Karpas-422 (cell line): ENCODE results near the gene PPP1R18. TPM values are rescaled to one million over a fixed set of nuclear protein-coding genes. Genes with fewer than 3 reads are reported as not detected.

ENCODE experiments used
- DNase-seq: peaks from one replicate; pipeline ENCODE4 v3.0.0-alpha.2; 2015
- H2AFZ ChIP-seq: fragments of 200-600 bp; sonication (generic); 2 replicates; pipeline ENCODE4 v1.6.1; 2014; ENCODE audit warnings: antibody characterized with exemption, low read length, mixed read lengths
- H3K27ac ChIP-seq: fragments of 200-600 bp; sonication (generic); 2 replicates; pipeline ENCODE4 v1.5.1; 2014; ENCODE audit warnings: mild to moderate bottlenecking, low read length, moderate library complexity
- H3K27me3 ChIP-seq: fragments of 200-600 bp; sonication (generic); 2 replicates; pipeline ENCODE4 v1.6.1; 2014; ENCODE audit warnings: low read length, mixed read lengths
- H3K36me3 ChIP-seq: fragments of 200-600 bp; sonication (generic); 2 replicates; pipeline ENCODE4 v1.6.1; 2014; ENCODE audit warnings: low read length, mixed read lengths; ENCODE audit not compliant: insufficient read depth
- H3K4me1 ChIP-seq: fragments of 200-600 bp; sonication (generic); 2 replicates; pipeline ENCODE4 v1.6.1; 2014; ENCODE audit warnings: mild to moderate bottlenecking, low read length, mixed read lengths
- H3K4me2 ChIP-seq: fragments of 200-600 bp; sonication (generic); 2 replicates; pipeline ENCODE4 v1.6.1; 2014; ENCODE audit warnings: low read length, low read depth, mild to moderate bottlenecking; ENCODE audit not compliant: poor library complexity, severe bottlenecking
- H3K4me3 ChIP-seq: fragments of 200-600 bp; sonication (generic); 2 replicates; pipeline ENCODE4 v1.5.1; 2014; ENCODE audit warnings: mild to moderate bottlenecking, antibody characterized with exemption, low read length, mixed read lengths
- H3K79me2 ChIP-seq: fragments of 200-600 bp; sonication (generic); 2 replicates; pipeline ENCODE4 v1.6.1; 2014; ENCODE audit warnings: mild to moderate bottlenecking, low read length, mixed read lengths
- H3K9ac ChIP-seq: fragments of 200-600 bp; sonication (generic); 2 replicates; pipeline ENCODE4 v1.6.0; 2014; ENCODE audit warnings: low read length
- H3K9me2 ChIP-seq: fragments of 200-600 bp; sonication (generic), shearing (Covaris generic); replicated peaks from 2 replicates; pipeline ENCODE4 v1.6.0; 2014; ENCODE audit warnings: mild to moderate bottlenecking, low read length, moderate library complexity; ENCODE audit not compliant: insufficient read depth
- H3K9me3 ChIP-seq: fragments of 300-700, 200-600 bp; sonication (generic); 2 replicates; pipeline ENCODE4 v1.6.1; 2014; ENCODE audit warnings: low read length, mixed read lengths
- H4K20me1 ChIP-seq: fragments of 200-600 bp; sonication (generic); 2 replicates; pipeline ENCODE4 v1.6.1; 2014; ENCODE audit warnings: mild to moderate bottlenecking, antibody characterized with exemption, low read length, low read depth; ENCODE audit not compliant: insufficient read depth
- total RNA-seq: library from RNA; depleted of rRNA; stranded (reverse); fragments of >200 nt; shearing (Covaris generic); gene quantifications from 2 replicates; pipeline ENCODE4 v1.2.3, GENCODE V29; 2014; ENCODE audit warnings: low replicate concordance

PPP1R18 gene
- total RNA-seq, 1 experiment from 2014 or later, result 69.8 TPM

GRCh38 chr6:30682143-30683117 is 4.0 kb downstream of the PPP1R18 start:
- Histone ChIP-seq H2AFZ (no peak overlapping the region), H3K9me2 (no peaks in the 10 kb centered on the region), H3K9me3 (no peaks in the 10 kb centered on the region), H3K27me3 (no peaks in the 10 kb centered on the region), H3K27ac (peak overlapping the region; percentile 98), H3K9ac (peak overlapping the region; percentile 96), H3K4me2 (peak overlapping the region; percentile 97), H3K4me1 (peaks cover 61% of the 10 kb centered on the region), H4K20me1 (peaks cover 8% of the 10 kb centered on the region; the same call in 1 of the 2 replicates), H3K36me3 (peaks cover 17% of the 10 kb centered on the region), H3K4me3 (peak overlapping the region; percentile 80), H3K79me2 (peaks cover 70% of the 10 kb centered on the region)
- DNase-seq, result peak; percentile 96

DNA sequence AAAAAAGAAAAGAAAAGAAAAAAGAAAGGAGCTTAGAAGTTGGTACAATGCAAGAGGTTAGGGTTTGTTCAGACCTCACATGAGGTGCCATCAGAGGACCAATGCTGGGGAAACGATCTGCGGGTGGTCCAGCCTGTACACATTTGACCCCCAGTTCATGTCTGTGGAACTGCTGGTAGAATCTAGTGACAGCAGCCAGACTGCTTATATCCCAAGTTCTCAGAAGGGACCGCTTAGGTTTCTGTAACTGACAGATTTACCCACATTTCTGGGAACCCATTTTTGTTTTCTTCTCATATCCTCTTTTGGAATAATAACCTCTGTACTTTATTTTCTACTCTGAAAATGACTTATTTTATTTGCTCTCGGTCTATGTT is 4.7 kb downstream of the PPP1R18 start:
- H3K4me1 ChIP-seq, result peaks cover 60% of the 10 kb centered on the region
- peak overlapping the region; percentile 98 for H3K27ac ChIP-seq
- no peak for DNase-seq
- H3K27me3 ChIP-seq, result no peaks in the 10 kb centered on the region
- H3K36me3 ChIP-seq, result peaks cover 19% of the 10 kb centered on the region
- peak overlapping the region; percentile 97 for H3K4me2 ChIP-seq
- H3K9ac ChIP-seq, result peak overlapping the region; percentile 96
- peak overlapping the region; percentile 80 for H3K4me3 ChIP-seq
- no peak overlapping the region for H2AFZ ChIP-seq
- H3K9me3 ChIP-seq, result no peaks in the 10 kb centered on the region
- H3K79me2 ChIP-seq, result peaks cover 70% of the 10 kb centered on the region
- no peaks in the 10 kb centered on the region for H3K9me2 ChIP-seq
- H4K20me1 ChIP-seq, result peaks cover 8% of the 10 kb centered on the region; the same call in 1 of the 2 replicates

DNA sequence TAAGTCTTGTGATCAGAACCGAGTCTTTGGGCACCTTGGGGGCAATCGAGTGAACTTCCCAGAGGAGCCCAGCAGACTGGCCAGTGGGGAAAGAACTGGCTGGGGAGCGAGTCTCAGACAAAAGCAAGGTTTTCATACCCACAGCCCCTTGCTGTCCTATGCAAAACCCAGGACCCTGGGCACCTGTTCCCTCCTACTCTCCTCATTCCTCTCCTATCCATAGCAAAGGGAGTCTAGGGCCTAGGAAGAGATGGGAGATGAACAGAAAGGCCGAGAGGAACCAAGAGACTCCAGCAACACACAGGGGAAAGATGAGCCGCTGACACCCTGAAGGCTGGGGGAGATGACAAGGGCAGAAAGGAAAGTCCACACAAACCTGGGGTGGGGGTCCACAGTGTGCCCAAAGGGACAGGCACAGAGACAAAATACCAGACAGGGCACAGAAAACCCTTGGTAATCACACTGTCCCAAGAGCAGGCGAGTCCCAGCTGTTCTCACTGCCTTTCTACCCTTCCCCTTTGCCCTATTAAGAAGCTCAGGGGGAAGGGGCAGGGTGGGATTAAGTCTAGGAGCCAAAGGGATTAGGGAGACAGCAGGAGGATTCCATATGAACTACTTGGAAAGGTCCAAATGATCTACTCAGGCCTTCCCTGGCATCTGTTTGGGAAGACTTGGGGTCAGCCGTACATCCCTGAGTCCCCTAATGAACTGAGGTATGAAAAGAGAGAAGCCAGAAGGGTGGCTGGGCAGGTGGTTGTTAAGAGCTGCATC is 6.5 kb downstream of the PPP1R18 start:
- Histone ChIP-seq H3K4me1 (peaks cover 47% of the 10 kb centered on the region), H3K27ac (peak overlapping the region; percentile 79), H3K36me3 (peaks cover 26% of the 10 kb centered on the region), H3K9me2 (no peaks in the 10 kb centered on the region), H3K9ac (peak overlapping the region; percentile 64), H3K4me3 (peak overlapping the region; percentile 80), H2AFZ (no peak overlapping the region), H4K20me1 (peaks cover 8% of the 10 kb centered on the region; the same call in 1 of the 2 replicates), H3K4me2 (peak overlapping the region; percentile 97), H3K79me2 (peaks cover 55% of the 10 kb centered on the region), H3K9me3 (no peaks in the 10 kb centered on the region), H3K27me3 (no peaks in the 10 kb centered on the region)
- DNase-seq, result no peak

DNA sequence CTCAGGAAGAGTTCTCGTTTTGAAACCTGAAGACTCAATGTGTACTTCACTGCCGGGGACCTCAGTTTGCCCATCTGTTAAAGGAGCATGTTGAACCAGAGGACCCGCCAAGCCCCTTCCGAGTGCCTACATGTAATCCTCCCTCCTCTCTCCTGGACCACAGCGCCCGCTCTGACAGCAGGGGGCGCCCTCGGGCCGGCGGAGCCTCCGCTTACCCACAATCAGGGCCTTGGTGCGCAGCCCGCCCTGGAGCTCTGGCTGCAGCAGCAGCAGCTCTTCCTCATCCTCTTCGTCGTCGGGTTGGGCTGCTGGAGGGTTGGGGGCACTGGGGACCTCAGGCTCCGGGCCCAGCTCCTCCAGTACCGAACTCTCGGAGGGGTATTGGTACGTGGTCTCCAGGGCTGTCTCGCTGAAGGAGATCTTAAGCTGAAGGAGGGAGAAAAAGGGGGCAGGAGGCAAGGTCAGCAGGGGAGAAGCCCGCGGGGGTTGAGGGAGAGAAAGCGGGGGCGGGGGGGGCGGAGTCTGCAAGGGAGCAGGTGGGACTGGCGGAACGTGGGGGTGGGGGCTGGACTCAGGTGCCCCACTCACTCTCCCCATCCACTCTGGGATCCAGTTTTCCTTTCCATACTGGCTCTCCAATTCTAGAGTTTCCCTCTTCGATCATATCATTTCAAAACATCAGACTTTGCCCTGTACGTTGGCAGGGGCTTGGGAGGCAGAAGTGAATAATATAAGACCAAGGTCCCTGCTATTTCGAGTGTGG is 7.3 kb downstream of the PPP1R18 start:
- H3K27ac ChIP-seq, result peak overlapping the region; percentile 79
- H3K4me1 ChIP-seq, result peaks cover 47% of the 10 kb centered on the region
- H4K20me1 ChIP-seq, result peaks cover 6% of the 10 kb centered on the region; the same call in 1 of the 2 replicates
- H3K4me2 ChIP-seq, result peak overlapping the region; percentile 97
- H3K9me3 ChIP-seq, result no peaks in the 10 kb centered on the region
- H3K36me3 ChIP-seq, result peaks cover 26% of the 10 kb centered on the region
- peaks cover 48% of the 10 kb centered on the region for H3K79me2 ChIP-seq
- no peaks in the 10 kb centered on the region for H3K27me3 ChIP-seq
- peak; percentile 95 for DNase-seq
- peak overlapping the region; percentile 80 for H3K4me3 ChIP-seq
- no peak overlapping the region for H2AFZ ChIP-seq
- peak overlapping the region; percentile 64 for H3K9ac ChIP-seq
- H3K9me2 ChIP-seq, result no peaks in the 10 kb centered on the region

DNA sequence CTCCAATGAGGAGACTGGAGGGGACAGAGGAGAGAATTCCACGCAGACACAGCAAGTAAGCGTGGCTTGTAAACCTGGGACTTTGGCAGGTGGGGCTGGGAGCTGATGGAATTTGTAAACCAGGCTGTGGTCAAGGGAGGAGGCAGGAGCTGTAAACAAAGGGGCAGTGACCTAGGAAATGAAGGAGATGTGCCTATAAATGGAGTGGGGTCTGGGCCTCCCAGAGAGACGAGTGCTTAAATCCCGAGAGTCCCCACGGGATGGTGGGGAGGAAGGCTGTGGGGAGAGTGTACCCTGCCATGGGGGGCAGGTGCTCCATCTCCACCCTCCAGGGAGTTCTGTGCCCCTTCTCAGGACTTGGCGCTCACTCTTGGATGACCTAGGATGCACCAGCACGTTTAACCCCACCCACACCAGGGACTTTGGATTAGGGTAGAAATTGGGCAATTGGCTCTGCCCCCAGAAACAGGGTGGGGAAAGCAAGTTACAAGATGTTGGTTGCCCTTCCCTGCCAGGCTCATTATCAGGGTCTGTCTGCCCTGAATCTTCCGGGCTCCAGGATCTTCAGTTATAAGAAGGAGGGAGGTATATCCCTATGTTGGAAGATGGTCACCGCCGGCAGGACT is 9.7 kb downstream of the PPP1R18 start:
- Histone ChIP-seq H3K4me2 (no peak overlapping the region), H3K27me3 (no peaks in the 10 kb centered on the region), H2AFZ (no peak overlapping the region), H3K4me1 (peaks cover 39% of the 10 kb centered on the region), H3K27ac (no peak overlapping the region), H3K9me2 (no peaks in the 10 kb centered on the region), H3K9me3 (no peaks in the 10 kb centered on the region), H3K36me3 (peaks cover 21% of the 10 kb centered on the region), H4K20me1 (peaks cover 5% of the 10 kb centered on the region; the same call in 1 of the 2 replicates), H3K4me3 (no peak overlapping the region), H3K9ac (no peak overlapping the region), H3K79me2 (peaks cover 35% of the 10 kb centered on the region)
- no peak for DNase-seq

DNA sequence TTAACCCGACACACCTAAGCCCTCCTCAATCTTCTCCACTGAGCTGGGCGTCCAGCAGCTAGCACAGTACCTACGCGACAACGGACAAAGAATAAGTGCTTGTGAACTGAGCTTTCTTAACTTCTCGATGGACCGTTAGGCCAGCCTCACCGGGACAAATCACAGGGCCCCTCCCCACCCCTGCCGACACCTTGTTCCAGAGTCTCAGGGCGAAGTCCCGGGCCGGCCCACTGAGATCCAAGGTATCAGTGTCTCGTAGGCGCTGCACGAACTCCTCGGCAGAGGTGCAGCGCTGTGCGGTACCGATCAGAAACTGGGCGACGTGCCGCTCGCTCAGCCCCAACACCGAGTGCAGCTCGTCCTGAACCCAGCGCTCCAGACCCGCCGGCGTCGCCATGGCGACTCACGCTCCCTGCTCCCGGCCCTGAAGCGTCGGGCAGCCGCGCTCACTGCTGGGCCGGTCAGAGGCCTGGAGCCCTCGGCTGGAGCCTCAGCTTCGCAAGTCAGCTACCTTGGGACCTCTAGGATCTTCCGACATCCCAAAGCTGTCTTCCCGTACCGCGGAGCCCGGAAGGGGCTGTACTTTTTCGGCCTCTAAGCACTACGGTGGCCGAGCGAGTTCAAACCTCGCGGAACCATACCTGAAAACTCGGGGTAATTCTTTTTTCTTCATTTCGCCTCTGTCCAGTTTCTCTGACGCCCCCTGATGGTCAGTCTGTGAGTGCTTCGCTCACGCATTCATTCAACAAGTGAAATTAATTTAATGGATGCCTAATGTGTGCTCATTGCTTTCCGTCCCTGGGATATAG is 13.8 kb downstream of the PPP1R18 start, which contains the start of gene DHX16:
Gene DHX16, minus strand, starts transcription at position 562 of the 809 bp plus-strand sequence. Its CDS starts 165 bp downstream, at position 397.
- Histone ChIP-seq H3K36me3 (peaks cover 17% of the 10 kb centered on the region), H2AFZ (peak within 1 kb of the TSS; percentile 77), H3K27ac (peak within 1 kb of the TSS; percentile 24)

More for the DNA sequence above, 13.8 kb downstream of the PPP1R18 start, which contains the start of gene DHX16:
- Histone ChIP-seq H4K20me1 (peaks cover 5% of the 10 kb centered on the region; the same call in 1 of the 2 replicates), H3K9ac (peak within 1 kb of the TSS; percentile 94), H3K27me3 (no peaks in the 10 kb centered on the region), H3K4me1 (peaks cover 16% of the 10 kb centered on the region), H3K79me2 (peaks cover 24% of the 10 kb centered on the region), H3K4me2 (peak within 1 kb of the TSS; percentile 81), H3K4me3 (peak within 1 kb of the TSS; percentile 99), H3K9me3 (no peaks in the 10 kb centered on the region), H3K9me2 (no peaks in the 10 kb centered on the region)
- DNase-seq, result peak; percentile 98
